VCaP (cell line): ENCODE measurements around the gene UGT1A3.

ENCODE experiments used
- H3K27ac ChIP-seq: fragments of 450-650 bp; 2 replicates; pipeline ENCODE4 v1.5.1; 2017
- TF ChIP-seq, protein P1 (sequence below): fragments of 450-650 bp; conservative IDR thresholded peaks from 2 replicates; pipeline ENCODE4 v1.5.1; 2017; ENCODE audit warnings: mild to moderate bottlenecking, moderate library complexity

The UGT1A3 gene

DNA sequence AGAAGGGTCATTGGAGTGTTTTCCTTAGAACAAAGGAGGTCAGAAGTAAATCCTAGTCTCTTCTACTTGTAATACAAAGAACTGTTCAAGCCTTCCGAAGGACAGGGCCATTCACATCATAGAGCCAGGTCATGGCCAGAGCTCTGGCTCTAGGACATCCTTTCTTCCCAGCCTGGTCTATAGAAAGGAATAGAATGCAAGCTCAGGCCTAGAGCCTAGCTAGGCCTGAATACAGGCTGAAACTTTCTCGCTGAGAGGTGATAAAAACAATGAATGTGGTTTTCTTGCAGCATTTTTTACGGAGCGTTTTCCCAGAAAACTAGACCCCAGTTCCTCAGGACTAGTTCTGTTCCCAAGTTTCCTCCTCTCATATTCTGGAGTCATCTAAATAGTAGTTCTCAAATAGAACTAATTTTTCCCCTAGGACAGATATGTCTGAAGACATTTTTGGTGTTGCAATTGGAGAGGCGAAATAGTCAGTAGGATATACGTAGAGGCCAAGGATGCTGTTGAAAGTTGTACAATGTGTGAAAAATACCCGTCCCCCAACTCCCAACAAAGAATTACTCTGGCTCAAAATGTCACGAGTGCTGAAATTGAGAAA lies 29.3 kb upstream of the UGT1A3 start:
- peak overlapping the region; percentile 92 for H3K27ac ChIP-seq
- TF ChIP-seq, protein P1, sequence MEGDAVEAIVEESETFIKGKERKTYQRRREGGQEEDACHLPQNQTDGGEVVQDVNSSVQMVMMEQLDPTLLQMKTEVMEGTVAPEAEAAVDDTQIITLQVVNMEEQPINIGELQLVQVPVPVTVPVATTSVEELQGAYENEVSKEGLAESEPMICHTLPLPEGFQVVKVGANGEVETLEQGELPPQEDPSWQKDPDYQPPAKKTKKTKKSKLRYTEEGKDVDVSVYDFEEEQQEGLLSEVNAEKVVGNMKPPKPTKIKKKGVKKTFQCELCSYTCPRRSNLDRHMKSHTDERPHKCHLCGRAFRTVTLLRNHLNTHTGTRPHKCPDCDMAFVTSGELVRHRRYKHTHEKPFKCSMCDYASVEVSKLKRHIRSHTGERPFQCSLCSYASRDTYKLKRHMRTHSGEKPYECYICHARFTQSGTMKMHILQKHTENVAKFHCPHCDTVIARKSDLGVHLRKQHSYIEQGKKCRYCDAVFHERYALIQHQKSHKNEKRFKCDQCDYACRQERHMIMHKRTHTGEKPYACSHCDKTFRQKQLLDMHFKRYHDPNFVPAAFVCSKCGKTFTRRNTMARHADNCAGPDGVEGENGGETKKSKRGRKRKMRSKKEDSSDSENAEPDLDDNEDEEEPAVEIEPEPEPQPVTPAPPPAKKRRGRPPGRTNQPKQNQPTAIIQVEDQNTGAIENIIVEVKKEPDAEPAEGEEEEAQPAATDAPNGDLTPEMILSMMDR = no peak

DNA sequence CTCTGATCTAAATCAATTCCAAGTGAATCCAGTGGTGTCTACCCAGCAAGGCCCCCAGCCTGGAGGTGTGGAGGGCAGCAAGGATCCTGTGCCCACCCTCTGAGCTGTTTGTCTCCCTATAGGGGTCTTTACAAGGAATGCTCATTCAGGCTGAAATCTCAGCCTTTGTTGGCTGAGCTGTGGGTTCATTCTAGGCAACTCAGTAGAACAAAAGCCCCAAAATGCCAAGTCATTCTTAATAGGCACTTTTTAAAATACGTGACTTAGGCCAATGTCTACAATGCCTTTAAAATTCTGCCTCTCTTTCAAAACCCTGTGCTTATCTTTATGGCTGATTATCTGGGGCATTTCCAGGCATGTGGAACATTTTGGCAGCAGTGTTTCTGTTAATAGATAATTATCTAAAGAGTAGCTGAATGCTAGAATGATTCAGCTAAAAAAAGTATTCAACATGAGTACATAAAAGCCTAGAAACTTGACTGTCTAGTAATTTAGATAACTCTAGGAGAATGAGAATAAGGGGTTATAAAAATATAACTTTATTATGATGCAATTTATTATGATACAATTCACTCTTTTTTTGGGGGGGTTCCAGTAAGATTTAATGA lies 28.7 kb upstream of the UGT1A3 start:
- TF ChIP-seq, protein P1 = no peak
- peak overlapping the region; percentile 92 for H3K27ac ChIP-seq

DNA sequence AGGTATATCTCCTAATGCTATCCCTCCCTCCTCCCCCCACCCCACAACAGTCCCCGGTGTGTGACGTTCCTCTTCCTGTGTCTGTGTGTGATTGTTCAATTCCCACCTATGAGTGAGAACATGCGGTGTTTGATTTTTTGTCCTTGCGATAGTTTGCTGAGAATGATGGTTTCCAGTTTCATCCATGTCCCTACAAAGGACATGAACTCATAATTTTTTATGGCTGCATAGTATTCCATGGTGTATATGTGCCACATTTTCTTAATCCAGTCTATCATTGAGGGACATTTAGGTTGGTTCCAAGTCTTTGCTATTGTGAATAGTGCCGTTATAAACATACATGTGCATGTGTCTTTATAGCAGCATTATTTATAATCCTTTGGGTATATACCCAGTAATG lies 28.0 kb upstream of the UGT1A3 start:
- peak overlapping the region; percentile 92 for H3K27ac ChIP-seq

DNA sequence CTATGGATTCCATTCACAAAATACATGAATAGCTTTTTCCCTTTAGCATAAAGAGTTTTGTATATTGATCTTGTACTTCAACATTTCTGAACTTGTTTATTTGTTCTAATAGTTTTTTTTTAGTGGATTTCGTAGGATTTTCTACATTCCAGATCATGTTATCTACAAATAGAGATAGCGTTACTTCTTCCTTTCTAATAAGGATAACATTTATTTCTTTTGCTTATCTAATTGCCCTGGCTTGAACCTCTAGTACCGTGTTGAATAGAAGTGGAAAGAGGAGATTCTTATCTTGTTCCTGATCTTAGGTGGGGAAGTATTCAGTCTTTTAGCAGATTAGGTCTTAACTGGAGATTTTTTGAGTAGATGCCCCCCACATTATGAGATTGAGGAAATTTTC lies 26.6 kb upstream of the UGT1A3 start:
- TF ChIP-seq, protein P1 = no peak
- no peak overlapping the region for H3K27ac ChIP-seq

DNA sequence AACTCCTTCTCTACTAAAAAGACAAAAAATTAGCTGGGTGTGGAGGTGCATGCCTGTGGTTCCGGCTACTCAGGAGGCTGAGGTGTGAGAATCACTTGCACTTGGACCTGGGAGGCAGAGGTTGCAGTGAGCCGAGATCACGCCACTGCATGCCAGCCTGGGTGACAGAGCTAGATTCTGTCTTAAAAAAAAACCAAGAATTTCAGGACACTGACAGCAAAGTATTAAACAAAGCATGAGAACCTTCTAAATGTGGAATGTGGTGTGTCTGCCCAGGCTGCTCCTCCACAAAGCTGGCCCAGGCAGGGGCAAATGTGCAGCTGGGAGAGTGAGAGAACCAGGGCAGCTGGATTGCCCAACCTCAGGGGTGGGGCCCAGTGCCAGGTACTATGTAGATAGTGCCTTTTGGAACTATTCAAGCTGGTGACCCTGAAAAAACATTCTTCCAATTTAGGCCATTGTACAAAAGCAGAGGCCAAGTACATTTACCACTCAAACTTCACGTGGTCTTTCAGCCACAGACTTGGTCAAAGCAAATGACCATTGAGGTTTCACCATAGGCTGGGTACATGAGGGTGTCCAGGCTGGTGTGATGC lies 22.8 kb upstream of the UGT1A3 start:
- H3K27ac ChIP-seq = no peak overlapping the region; the same call in 1 of the 2 replicates
- TF ChIP-seq, protein P1 = no peak

DNA sequence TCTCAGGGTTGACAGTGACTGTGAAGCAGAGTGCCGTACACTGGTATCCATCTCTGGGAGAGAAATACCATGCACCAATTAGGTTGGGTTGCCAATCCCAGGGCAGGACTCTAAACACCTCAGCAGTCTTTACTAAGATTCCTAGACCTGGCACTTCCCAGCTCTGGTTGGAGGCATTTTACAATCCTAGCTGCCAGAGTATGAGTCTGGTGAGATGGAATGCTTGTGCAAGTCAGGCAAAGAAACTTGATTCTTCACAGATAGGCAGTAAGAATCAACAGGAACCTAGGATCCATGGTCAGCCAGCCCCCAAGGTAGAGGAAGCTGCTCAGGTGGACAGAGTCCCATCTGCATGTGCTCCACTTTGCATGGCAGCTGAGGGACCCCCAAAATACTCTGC lies 22.1 kb upstream of the UGT1A3 start:
- H3K27ac ChIP-seq = no peak overlapping the region; the same call in 1 of the 2 replicates
- TF ChIP-seq, protein P1 = no peak

DNA sequence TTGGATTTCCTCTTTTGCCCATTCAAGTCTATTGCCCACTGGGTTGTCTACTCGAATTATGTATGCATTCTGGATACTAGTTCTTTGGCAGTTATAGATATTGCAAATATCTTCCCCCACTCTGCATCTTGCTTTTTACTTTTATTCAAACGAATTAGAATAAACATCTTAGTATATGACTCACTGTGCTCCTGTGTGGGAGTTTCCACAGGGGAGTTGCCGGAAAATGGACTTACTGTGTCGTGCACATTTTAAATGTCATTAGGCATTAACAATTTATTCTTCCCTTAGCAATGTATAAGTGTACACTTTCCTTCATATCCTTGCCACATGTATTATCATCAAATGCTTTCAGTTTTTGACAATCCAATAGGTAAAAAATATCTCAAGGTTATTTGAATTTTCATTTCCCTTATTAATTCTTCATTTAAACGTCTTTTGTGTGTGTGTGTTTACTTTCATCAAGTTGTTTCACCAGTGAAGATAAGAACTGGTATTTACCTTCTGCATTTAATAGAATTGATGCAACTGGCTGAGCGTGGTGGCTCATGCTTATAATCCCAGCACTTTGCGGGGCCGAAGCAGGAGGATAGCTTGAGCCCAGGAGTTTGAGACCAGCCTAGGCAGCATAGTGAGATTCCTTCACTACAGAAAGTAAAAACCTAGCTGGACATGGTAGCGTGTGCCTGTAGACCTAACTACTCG lies 20.8 kb upstream of the UGT1A3 start:
- H3K27ac ChIP-seq = no peak overlapping the region
- TF ChIP-seq, protein P1 = no peak
